Muscle of back (tissue), 13 donors: ENCODE measurements around the gene TRAM2. TPM values are rescaled to one million over a fixed set of nuclear protein-coding genes. Genes with fewer than 3 reads are reported as not detected.

Source experiments
- DNase-seq, 3 donors: peaks; one replicate each; pipeline versions ENCODE4 v3.0.0 to v3.0.0-alpha.2; 2013
- long read RNA-seq, 9 donors: transcript quantifications; one replicate each; lab custom pipeline, GENCODE V29; 2026
- polyA plus RNA-seq, 10 donors: library from polyadenylated mRNA; unstranded; fragments of 120-200 nt; gene quantifications; one replicate each; pipeline ENCODE4 v1.2.1, GENCODE V29; 2013; ENCODE audit not compliant: insufficient read length in 10 of 10

Gene TRAM2
- polyA plus RNA-seq = 10 to 100 TPM; 20.1 to 28.0 (median 23.0) TPM
- long read RNA-seq, donor 1, full-length matches to known transcripts = 2 of 2 reads
- long read RNA-seq, donor 1, partial matches to known transcripts = 0 of 2 reads
- long read RNA-seq, donor 1, other reads (novel, unspliced or antisense) = 0 of 2 reads
- long read RNA-seq, donor 2, full-length matches to known transcripts = 1 of 1 reads
- long read RNA-seq, donor 2, partial matches to known transcripts = 0 of 1 reads
- long read RNA-seq, donor 2, other reads (novel, unspliced or antisense) = 0 of 1 reads
- long read RNA-seq, donor 3 = 0 reads
- long read RNA-seq, donor 4, full-length matches to known transcripts = 1 of 1 reads
- long read RNA-seq, donor 4, partial matches to known transcripts = 0 of 1 reads
- long read RNA-seq, donor 4, other reads (novel, unspliced or antisense) = 0 of 1 reads
- long read RNA-seq, donor 5, full-length matches to known transcripts = 3 of 3 reads
- long read RNA-seq, donor 5, partial matches to known transcripts = 0 of 3 reads
- long read RNA-seq, donor 5, other reads (novel, unspliced or antisense) = 0 of 3 reads
- long read RNA-seq, donor 6, full-length matches to known transcripts = 3 of 3 reads
- long read RNA-seq, donor 6, partial matches to known transcripts = 0 of 3 reads
- long read RNA-seq, donor 6, other reads (novel, unspliced or antisense) = 0 of 3 reads
- long read RNA-seq, donor 7, full-length matches to known transcripts = 3 of 3 reads
- long read RNA-seq, donor 7, partial matches to known transcripts = 0 of 3 reads
- long read RNA-seq, donor 7, other reads (novel, unspliced or antisense) = 0 of 3 reads
- long read RNA-seq, donor 8, full-length matches to known transcripts = 1 of 1 reads
- long read RNA-seq, donor 8, partial matches to known transcripts = 0 of 1 reads
- long read RNA-seq, donor 8, other reads (novel, unspliced or antisense) = 0 of 1 reads
- long read RNA-seq, donor 9, full-length matches to known transcripts = 1 of 1 reads
- long read RNA-seq, donor 9, partial matches to known transcripts = 0 of 1 reads
- long read RNA-seq, donor 9, other reads (novel, unspliced or antisense) = 0 of 1 reads

DNA sequence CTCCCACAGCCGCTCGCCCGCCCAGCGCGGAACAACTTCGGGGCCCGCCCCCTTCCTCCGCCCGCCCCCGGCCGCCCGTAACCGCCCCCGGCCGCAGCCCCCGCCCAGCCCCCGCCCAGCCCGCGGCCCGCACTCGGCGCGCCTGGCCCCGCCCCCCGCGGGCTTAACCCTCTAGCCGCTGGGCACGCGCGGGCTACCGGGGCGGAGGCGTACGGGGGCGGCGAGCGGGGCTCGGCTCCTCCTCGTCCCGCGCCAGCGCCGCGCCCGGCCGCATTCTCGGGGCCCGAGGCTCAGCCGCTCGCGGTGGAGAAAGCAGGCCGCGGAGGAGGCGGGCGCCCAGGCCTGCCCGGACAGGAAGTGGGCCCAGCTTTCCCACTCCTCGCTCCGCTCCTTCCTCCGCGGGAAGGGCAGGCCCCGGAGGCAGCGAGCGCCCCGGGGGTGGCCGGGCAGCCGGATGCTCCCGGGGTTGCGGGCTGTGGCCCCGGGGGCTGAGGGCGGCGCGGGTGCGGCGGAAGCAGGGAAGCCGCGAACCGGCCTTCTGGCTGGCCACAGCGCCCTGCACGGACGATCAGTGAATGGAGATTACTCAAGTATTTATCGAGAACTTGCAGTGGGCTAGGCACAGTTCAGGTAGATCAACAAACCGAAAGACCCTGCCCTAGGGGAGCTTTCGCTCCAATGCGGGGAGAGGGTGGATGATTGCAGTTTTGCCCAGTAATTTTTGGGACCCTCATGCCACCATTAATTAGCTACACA, at the start of gene TRAM2:
Gene TRAM2, minus strand, starts transcription at position 39 of the 756 bp plus-strand sequence. CDS start 145 bp downstream, outside the sequence.
- peak; percentile 90 to 95 (median 90) for DNase-seq

DNA sequence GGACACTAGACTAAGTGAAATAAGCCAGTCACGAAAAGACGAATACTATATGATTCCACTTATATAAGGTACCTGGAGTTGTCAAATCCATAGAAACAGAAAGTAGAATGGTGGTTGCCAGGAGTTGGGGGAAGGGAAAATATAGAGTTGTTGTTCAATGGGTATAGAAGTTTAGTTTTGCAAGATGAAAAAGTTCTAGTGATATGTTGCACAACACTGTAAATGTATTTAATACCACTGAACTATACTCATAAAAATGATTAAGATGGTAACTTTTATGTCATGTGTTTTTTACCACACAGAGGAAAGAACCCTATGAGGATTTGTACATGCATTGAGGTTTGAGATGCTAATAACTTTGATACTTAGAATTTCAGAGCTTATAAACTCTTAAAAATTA, 46.0 kb upstream of the TRAM2 start:
- DNase-seq = no peak

GRCh38 chr6:52621631-52622030, 44.8 kb upstream of the TRAM2 start:
- DNase-seq = no peak

GRCh38 chr6:52620906-52621190, 44.0 kb upstream of the TRAM2 start:
- DNase-seq = no peak

- no peak for DNase-seq
Observed at GRCh38 chr6:52620055-52620905, 43.4 kb upstream of the TRAM2 start.

DNA sequence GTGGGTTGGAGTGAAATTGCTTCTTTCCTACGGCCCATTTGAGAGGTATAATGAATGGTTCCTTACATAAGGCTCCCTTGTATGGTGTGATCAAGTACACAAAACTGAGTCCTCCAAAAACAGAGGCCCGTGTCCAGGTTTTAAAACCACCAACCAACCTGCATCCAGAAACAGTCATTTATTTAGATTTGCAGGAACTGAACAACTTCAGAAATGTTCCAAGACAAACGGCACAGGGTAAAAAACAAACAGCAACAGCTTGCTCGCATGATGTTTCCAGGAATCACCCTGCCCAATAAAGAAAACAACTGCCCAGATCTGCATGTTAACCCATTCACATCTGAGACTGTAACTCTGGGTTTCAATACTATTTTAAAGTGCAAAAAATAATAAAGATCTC, 40.2 kb upstream of the TRAM2 start:
- DNase-seq = no peak

DNA sequence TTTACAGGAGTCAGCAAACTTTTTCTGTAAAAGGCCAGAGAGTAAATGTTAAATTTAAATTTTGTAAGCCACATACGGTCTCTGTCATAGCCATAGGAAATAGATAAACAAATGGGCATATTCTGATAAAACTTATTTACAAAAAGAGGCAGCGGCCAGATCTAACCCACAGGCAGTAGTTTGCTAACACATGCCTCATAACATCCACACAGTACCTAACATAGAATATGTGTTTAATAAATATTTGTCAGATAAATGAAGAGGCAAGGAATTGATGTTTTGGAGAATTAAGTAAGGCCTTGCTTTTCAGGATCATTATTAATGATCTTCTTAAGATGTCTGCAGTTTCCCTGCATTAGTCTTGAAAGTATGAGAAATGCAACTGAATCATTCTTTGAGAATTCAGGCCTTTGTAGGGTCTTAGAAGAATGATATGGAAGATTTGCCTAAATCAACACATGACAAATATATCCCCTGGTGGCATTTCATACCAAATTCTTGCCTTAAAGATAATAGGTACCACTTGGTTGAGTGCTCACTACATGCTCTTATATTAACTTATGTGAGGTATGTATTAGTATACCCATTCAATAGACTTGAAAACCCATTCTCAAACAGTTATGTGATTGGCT, 39.3 kb upstream of the TRAM2 start:
- no peak for DNase-seq

DNA sequence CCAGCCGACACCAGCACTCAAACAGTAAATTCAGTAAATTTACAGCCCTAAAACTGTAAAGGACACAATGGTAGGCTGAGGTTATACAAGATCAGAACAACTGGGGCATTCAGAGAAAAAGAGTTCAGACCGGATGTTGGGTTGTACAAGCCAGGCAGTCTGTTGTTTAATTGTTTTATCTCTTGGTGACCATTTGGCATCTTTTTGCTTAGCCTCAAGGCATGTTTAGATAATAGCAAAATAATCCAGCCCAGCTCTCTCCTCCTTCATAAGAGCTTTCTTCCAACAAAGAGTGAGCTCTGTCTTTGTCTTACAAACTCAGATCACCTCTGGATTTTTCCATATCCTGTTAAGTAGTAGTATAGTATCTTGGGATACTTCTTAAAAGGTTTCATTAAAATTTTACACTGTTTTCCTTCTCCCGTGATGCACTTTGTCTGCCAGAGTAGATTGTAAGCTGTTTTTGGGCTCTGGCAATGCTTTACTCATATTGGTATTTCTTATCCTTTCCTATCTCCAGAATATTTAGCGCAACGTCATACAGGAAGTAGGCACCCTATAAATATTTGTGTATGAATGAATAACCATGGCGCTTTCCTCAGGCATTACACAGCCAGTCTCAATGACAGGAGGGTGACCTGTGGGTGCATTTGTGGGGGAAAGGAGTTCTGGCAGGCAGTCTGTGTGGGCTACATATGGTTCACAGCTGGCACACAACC, 35.6 kb upstream of the TRAM2 start:
- DNase-seq = no peak

DNA sequence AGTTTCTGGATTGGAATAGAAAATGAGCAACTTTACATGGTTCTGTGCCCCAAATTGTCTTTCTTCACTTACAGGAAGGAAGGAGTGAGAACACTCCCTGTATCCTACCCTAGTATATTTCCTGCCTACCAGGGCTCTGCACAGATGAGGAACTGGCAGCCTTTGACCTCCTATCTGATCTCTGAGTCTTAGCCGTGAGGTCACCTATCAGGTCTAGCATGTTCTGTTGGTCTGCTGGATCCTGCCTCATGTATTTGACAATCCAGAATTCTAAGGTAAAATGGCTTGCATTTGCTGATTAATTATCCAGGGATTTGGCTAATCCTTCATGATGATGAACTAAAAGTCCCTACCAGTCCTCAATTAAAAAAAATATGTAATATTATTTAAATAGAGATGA, 35.0 kb upstream of the TRAM2 start:
- DNase-seq = no peak

DNA sequence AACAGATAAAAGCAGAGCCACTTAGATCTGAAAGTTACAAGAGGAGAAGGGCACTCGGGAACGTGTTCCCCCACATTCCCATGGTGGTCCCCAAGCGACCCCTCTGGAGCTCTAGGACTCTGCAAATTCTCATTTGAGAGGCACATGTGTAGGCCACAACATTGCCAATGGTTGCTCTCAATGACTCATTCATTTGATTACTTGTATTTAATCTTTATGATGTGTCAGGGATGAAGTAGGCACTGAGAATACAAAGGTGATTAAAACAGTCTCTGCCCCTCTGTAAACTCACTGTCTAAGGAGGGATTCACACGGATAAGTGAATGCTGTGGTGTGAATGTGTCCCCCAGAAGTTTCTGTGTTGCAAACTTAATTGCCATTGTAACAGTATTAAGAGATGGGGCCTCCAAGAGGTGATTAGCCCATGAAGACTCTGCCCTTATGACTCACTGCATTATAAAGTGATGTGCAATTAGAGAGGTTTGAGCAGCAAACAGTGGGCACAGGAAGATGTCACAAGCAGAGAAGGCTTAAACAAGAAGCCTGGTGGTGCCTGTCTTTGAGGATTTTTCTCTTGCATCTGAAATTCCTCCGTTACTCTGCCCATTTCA, 34.0 kb upstream of the TRAM2 start:
- no peak for DNase-seq

GRCh38 chr6:52610011-52610410, 33.2 kb upstream of the TRAM2 start:
- no peak for DNase-seq

DNA sequence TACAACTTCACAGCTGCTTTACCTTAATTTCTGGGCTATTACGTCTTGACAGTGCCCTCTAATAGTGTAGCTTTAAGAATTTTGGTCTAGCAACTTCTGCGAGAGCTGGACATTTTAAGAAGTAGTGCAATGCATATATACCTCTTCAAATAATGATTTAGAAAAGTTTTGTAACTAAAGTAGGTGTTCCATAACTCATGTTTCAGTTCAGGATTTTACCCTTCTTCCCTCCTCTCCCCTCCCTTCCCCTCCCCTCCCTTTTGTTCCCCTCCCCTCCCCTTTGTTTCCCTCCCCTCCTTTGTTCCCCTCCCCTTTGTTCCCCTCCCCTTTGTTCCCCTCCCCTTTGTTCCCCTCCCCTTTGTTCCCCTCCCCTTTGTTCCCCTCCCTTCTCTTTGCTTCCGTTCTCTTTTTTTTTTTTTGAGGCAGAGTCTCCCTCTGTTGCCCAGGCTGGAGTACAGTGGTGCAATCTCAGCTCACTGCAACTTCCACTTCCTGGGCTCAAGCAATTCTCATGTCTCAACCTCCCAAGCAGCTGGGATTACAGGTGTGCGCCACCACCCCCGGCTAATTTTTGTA, 28.8 kb upstream of the TRAM2 start:
- no peak for DNase-seq

- no peak for DNase-seq
Observed at GRCh38 chr6:52603000-52603795, 26.3 kb upstream of the TRAM2 start.

DNA sequence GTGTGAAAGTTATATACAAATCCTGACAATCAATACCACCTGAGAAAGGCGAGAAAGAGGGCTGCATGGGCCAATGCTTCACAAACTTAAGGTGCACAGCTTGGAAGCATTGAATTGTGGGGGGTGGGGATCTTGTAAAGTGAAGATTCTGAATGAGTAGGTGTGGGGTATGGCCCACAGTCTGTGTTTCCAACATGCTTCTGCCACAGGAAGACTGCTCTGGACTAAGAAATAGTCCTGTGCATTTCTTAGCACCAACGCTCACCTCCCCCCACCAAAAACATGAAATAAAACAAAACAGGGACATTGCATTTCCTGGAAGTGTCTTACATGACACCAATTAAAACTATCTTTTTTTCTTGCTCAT, 21.9 kb upstream of the TRAM2 start:
- DNase-seq = no peak

- peak; percentile 72 to 86 (median 76) for DNase-seq
Observed at GRCh38 chr6:52598123-52598823, 21.4 kb upstream of the TRAM2 start.

DNA sequence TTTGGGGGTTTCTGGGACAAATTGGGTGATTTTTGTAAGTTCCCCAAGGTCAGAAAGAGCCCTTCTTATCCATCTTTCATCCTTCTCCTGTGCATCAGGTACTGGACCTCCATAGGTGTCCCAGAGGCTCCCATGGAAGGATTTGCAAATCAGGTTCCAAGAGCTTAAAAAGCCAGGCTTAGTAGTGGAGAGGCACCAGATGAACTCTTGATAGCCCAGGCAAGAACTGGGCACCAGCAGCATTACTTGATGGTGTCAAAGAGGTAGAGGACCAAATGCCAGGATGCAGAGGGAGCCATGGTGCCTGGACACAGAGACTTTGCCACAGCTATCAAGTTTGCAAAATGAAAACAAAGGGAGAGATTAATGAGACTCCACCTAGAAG, 20.9 kb upstream of the TRAM2 start:
- DNase-seq = no peak

DNA sequence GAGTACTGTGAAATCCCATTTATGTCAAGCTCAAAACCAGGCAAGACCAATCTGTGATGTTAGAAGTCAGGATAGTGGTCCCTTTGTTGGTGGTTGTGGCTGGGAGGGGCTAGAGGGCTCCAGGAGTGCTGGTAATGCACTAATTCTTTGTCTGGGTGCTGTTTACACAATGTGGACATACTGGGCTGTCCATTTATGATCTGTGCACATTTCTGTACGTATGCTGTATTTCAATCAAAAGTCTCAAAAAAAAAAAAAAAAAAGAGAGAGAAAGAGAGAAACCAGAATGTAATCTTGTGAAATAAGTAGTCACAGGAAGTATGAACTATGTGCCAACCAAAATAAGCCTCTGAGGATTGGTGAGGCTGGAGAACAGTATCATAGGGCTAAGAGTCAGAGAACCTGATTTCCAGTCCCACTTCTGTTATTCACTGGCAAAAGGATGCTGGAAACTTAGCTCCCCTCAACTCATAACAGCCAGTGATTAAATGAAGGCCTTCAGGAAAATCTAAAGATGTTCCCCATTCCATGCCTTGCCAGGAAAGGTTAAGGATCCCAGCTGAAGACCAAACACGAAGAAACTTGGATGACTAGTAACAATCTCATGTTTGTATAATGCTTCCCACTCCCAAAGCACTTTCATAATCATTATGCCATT, 19.6 kb upstream of the TRAM2 start:
- DNase-seq = no peak
